K562 (cell line): ENCODE measurements around the gene CSF2. TPM values are rescaled to one million over a fixed set of nuclear protein-coding genes. Genes with fewer than 3 reads are reported as not detected.

Source experiments
- ARHGAP35 ChIP-seq: fragments of 450-650 bp; IDR thresholded peaks from 2 replicates; pipeline ENCODE4 v1.6.1; 2018; ENCODE audit not compliant: partially characterized antibody
- ATF1 ChIP-seq, 2 experiments: fragments of 450-650 bp in 1 of 2; IDR thresholded peaks; 2 replicates each; pipeline ENCODE4 v1.6.1; 2016; ENCODE audit warnings: missing compliant biosample characterization in 1 of 2, missing genetic modification characterization in 1 of 2
- E2F5 ChIP-seq: sonication (generic); formaldehyde crosslinking; IDR thresholded peaks from 2 replicates; pipeline ENCODE4 v1.8.0; 2022; ENCODE audit warnings: mild to moderate bottlenecking, missing genetic modification reagents
- E2F8 ChIP-seq: fragments of 450-650 bp; IDR thresholded peaks from 2 replicates; pipeline ENCODE4 v1.7.1; 2018; ENCODE audit warnings: mild to moderate bottlenecking, low read depth; ENCODE audit not compliant: partially characterized antibody
- MEF2A ChIP-seq: IDR thresholded peaks from 2 replicates; pipeline ENCODE4 v1.6.1; 2011; ENCODE audit warnings: low read depth, mild to moderate bottlenecking, low read length, moderate library complexity; ENCODE audit not compliant: control insufficient read depth
- MYC ChIP-seq, 2 experiments: fragments of 250-450 bp in 1 of 2; sonication (Bioruptor Pico) in 1 of 2; IDR thresholded peaks; 2 replicates each; pipeline versions ENCODE4 v1.5.1 to v1.6.1; 2012 to 2021; ENCODE audit warnings: low read depth in 2 of 2, borderline replicate concordance in 1 of 2, improper control_type of control experiment in 1 of 2, low read length in 1 of 2, mild to moderate bottlenecking in 1 of 2, moderate library complexity in 1 of 2
- NBN ChIP-seq: fragments of 450-650 bp; IDR thresholded peaks from 2 replicates; pipeline ENCODE4 v1.6.1; 2016; ENCODE audit warnings: low read depth, mild to moderate bottlenecking
- NFYB ChIP-seq: IDR thresholded peaks from 2 replicates; pipeline ENCODE4 v1.6.1; 2011; ENCODE audit warnings: mild to moderate bottlenecking, moderate library complexity; ENCODE audit not compliant: insufficient read length; ENCODE audit errors: extremely low read depth
- SLC30A9 ChIP-seq: fragments of 250-450 bp; sonication (Bioruptor Pico); IDR thresholded peaks from 2 replicates; pipeline ENCODE4 v1.8.0; 2022; ENCODE audit warnings: mild to moderate bottlenecking, moderate library complexity
- TFE3 ChIP-seq: fragments of 450-650 bp; formaldehyde crosslinking; IDR thresholded peaks from 2 replicates; pipeline ENCODE4 v1.4.0; 2020; ENCODE audit warnings: mild to moderate bottlenecking, mixed read lengths
- THRAP3 ChIP-seq: fragments of 450-650 bp; IDR thresholded peaks from 2 replicates; pipeline ENCODE4 v1.6.1; 2016; ENCODE audit warnings: mild to moderate bottlenecking, inconsistent platforms, borderline replicate concordance
- ZNF175 ChIP-seq: fragments of 200-800 bp; sonication (Bioruptor generic); IDR thresholded peaks from 2 replicates; pipeline ENCODE4 v1.6.1; 2016; ENCODE audit warnings: low read depth, mild to moderate bottlenecking, missing genetic modification characterization, missing compliant biosample characterization
- polyA plus RNA-seq, 8 experiments: library from polyadenylated mRNA; depleted of rRNA in 4 of 8; stranded (reverse) in 5 of 8; unstranded in 3 of 8; fragments of >200 nt; fragmentation: Nextera tagmentation in 2 of 8; fragmentation: Illumina TruSeq in 1 of 8; extraction: Ambion mirVana in 2 of 8; extraction: Trizol in 1 of 8; gene quantifications; 2 replicates each; pipeline versions ENCODE4 v1.2.1 to v1.2.3, GENCODE V29; 2011 to 2014; ENCODE audit warnings: inconsistent platforms in 1 of 8, missing spikeins in 1 of 8
- total RNA-seq, 7 experiments: library from RNA; depleted of rRNA in 6 of 7; stranded (reverse); fragments of >200 nt in 6 of 7; fragmentation: Illumina TruSeq in 2 of 7; extraction: Trizol in 2 of 7; gene quantifications; 2 replicates each; pipeline versions ENCODE4 v1.2.1 to v1.2.3, GENCODE V29; 2011 to 2021; ENCODE audit warnings: low replicate concordance in 1 of 7

Gene CSF2
- total and polyA plus RNA-seq, 9 of the 15 experiments (the other 6 are each of a cell fraction or from before 2014, with no cell fraction given): 0.25 to 0.29 TPM; not detected in 7

- TF ChIP-seq MYC (IDR thresholded peaks at IDR 0.05; ENCODE audit: low read depth, low read length) (no peak), MYC (CRISPR knock-in tag; IDR thresholded peaks at IDR 0.05; ENCODE audit: borderline replicate concordance, low read depth) (no peak), NBN (no peak), MEF2A (no peak), NFYB (no peak), ATF1 (CRISPR knock-in tag; IDR thresholded peaks at IDR 0.05) (no peak), ATF1 (tag; IDR thresholded peaks at IDR 0.05) (peak; percentile 65), THRAP3 (no peak), SLC30A9 (CRISPR knock-in tag) (no peak), ARHGAP35 (no peak), E2F5 (CRISPR knock-in tag) (no peak), ZNF175 (CRISPR knock-in tag) (peak; percentile 18; the same call in 1 of the 2 replicates), TFE3 (CRISPR knock-in tag) (no peak), E2F8 (no peak)
Measured at GRCh38 chr5:132070460-132071337, 2.9 kb upstream of the CSF2 start (continued).
